ENCODE results near the gene BICC1. TPM values are rescaled to one million over a fixed set of nuclear protein-coding genes. Genes with fewer than 3 reads are reported as not detected.
A peak's percentile ranks its signal among the peaks of the same experiment; 100 is the strongest.

The BICC1 gene
- total RNA-seq, 4 donors from 2014 or later, result 1.3 to 29.7 (median 17.5) TPM

GRCh38 chr10:58653139-58653538 lies 140.5 kb downstream of the BICC1 start:
- no peak for DNase-seq
- Histone ChIP-seq H3K27me3 (no peaks in the 10 kb centered on the region), H3K9me3 (no peaks in the 10 kb centered on the region), H3K27ac (no peak overlapping the region), H3K36me3 (no peaks in the 10 kb centered on the region), H3K4me3 (no peak overlapping the region), H3K4me1 (peaks cover 0 to 6% of the 10 kb centered on the region in 2 donors)
- TF ChIP-seq, protein P1, sequence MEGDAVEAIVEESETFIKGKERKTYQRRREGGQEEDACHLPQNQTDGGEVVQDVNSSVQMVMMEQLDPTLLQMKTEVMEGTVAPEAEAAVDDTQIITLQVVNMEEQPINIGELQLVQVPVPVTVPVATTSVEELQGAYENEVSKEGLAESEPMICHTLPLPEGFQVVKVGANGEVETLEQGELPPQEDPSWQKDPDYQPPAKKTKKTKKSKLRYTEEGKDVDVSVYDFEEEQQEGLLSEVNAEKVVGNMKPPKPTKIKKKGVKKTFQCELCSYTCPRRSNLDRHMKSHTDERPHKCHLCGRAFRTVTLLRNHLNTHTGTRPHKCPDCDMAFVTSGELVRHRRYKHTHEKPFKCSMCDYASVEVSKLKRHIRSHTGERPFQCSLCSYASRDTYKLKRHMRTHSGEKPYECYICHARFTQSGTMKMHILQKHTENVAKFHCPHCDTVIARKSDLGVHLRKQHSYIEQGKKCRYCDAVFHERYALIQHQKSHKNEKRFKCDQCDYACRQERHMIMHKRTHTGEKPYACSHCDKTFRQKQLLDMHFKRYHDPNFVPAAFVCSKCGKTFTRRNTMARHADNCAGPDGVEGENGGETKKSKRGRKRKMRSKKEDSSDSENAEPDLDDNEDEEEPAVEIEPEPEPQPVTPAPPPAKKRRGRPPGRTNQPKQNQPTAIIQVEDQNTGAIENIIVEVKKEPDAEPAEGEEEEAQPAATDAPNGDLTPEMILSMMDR (IDR thresholded peaks at IDR 0.05), result no peak
- no peak for TF ChIP-seq POLR2A (IDR thresholded peaks at IDR 0.05)
- intact Hi-C loops (cut with DNase I; ENCODE audit: low total_unique reads), result no loop called here

GRCh38 chr10:58660575-58661255 lies 148.0 kb downstream of the BICC1 start:
- DNase-seq, result no peak
- TF ChIP-seq POLR2A (IDR thresholded peaks at IDR 0.05), result no peak
- TF ChIP-seq, protein P1 (IDR thresholded peaks at IDR 0.05), result no peak
- Histone ChIP-seq H3K27ac (peak overlapping the region in 1 of 2 donors; percentile 8), H3K36me3 (no peaks in the 10 kb centered on the region), H3K4me3 (no peak overlapping the region), H3K4me1 (no peaks in the 10 kb centered on the region), H3K9me3 (peaks cover 0 to 8% of the 10 kb centered on the region in 2 donors), H3K27me3 (no peaks in the 10 kb centered on the region)
- intact Hi-C loops (cut with DNase I; ENCODE audit: low total_unique reads), result no loop called here

DNA sequence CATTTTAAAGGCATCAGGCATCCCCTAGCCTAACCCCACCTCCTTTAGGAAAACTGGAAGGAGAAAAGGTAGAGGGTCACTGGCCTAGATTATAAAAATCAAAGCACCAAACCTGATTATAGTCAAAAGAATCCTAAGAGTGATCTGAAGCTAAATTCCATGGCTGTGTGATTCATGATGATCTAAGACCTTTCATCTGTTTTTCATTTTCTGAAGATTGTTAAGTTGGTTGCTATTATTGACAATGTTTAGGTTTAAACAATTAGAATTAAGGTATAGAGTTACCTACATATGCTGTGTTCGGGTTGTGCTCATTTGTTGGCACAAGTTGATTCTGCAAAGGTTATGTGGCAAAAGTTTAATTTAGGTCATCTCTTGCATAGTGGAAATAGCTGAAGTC lies 148.7 kb downstream of the BICC1 start:
- TF ChIP-seq, protein P1 (IDR thresholded peaks at IDR 0.05), result no peak
- no peak for TF ChIP-seq POLR2A (IDR thresholded peaks at IDR 0.05)
- no peaks in the 10 kb centered on the region for H3K36me3 ChIP-seq
- intact Hi-C loops (cut with DNase I; ENCODE audit: low total_unique reads), result no loop called here
- no peak overlapping the region for H3K27ac ChIP-seq
- peaks cover 0 to 8% of the 10 kb centered on the region in 2 donors for H3K9me3 ChIP-seq
- DNase-seq, result no peak
- no peaks in the 10 kb centered on the region for H3K4me1 ChIP-seq
- no peak overlapping the region for H3K4me3 ChIP-seq
- H3K27me3 ChIP-seq, result no peaks in the 10 kb centered on the region

GRCh38 chr10:58661902-58662301 lies 149.2 kb downstream of the BICC1 start:
- Histone ChIP-seq H3K27me3 (no peaks in the 10 kb centered on the region), H3K4me1 (no peaks in the 10 kb centered on the region), H3K9me3 (peaks cover 0 to 8% of the 10 kb centered on the region in 2 donors), H3K4me3 (no peak overlapping the region), H3K27ac (peak overlapping the region; percentile 18 to 33), H3K36me3 (no peaks in the 10 kb centered on the region)
- TF ChIP-seq, protein P1 (IDR thresholded peaks at IDR 0.05), result no peak
- TF ChIP-seq POLR2A (IDR thresholded peaks at IDR 0.05), result no peak
- intact Hi-C loops (cut with DNase I; ENCODE audit: low total_unique reads), result no loop called here
- DNase-seq, result no peak

DNA sequence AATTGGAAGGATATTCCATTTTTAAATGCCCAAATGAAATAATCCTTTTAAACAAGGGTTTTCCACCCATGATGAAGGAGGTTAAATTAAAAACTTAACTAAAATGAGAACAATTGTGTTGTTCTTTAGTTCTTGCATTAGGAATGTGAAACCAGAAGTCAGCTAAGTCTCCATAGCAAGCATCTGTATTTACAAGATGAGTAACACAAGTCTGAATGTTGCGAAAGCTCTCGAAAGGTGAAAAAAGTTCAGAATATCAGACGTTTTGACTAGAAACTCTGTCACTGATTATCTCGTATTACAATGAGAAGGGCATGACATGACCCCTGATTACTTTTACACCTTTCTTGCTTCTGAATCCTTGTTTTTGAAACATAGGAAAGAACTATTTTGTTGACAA lies 149.6 kb downstream of the BICC1 start:
- no peak for TF ChIP-seq POLR2A (IDR thresholded peaks at IDR 0.05)
- TF ChIP-seq, protein P1 (IDR thresholded peaks at IDR 0.05), result no peak
- intact Hi-C loops (cut with DNase I; ENCODE audit: low total_unique reads), result no loop called here

More for the DNA sequence above, 149.6 kb downstream of the BICC1 start:
- Histone ChIP-seq H3K27ac (peak overlapping the region; percentile 33 to 35), H3K9me3 (peaks cover 0 to 8% of the 10 kb centered on the region in 2 donors), H3K4me1 (no peaks in the 10 kb centered on the region), H3K36me3 (no peaks in the 10 kb centered on the region), H3K4me3 (no peak overlapping the region), H3K27me3 (no peaks in the 10 kb centered on the region)
- no peak for DNase-seq
